ENCODE data around the gene IKZF1. TPM values are rescaled to one million over a fixed set of nuclear protein-coding genes. Genes with fewer than 3 reads are reported as not detected.

The IKZF1 gene
- total RNA-seq, 1 experiment from 2014 or later, result 1.2 TPM

DNA sequence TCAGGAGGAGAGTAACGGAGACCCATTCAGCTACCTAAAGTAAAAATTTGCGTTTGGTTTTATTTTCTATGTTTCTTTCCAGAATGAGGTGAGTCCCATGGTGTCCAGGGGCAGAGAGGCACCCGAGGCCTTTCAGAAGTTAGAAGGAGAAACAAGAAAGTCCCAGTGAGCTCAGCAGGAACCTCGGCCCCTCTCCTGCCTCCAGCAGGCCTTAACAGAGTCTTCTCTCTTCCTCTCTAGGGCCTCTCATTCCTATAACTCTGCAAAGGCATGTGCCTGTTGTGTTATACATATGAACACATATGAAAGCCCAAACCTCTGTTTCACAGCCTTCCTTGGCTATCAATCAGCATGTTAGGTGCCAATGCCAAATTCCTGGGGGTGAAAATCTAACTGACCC is 20.8 kb upstream of the IKZF1 start:
- no peak for DNase-seq (ENCODE audit: low spot score)

DNA sequence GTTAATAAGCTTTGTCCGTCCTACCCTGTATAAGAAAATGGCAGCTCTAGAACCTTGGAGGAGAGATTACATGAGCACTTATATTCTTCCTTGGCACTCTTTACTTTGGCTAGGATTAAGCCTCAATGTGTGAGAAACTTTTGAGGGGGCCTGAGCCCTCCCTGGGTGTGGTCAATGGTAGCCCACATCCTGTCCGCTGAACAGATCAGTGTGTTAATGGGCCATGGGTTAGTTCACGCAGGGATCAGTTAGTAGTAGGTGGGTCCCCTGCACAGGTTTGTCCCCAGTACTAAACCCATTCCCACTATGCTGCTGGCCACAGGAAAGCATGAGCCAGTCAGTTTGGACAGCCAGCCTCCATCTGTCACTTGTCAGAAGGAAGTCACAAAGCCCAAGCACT is 20.2 kb upstream of the IKZF1 start:
- DNase-seq (ENCODE audit: low spot score), result no peak

DNA sequence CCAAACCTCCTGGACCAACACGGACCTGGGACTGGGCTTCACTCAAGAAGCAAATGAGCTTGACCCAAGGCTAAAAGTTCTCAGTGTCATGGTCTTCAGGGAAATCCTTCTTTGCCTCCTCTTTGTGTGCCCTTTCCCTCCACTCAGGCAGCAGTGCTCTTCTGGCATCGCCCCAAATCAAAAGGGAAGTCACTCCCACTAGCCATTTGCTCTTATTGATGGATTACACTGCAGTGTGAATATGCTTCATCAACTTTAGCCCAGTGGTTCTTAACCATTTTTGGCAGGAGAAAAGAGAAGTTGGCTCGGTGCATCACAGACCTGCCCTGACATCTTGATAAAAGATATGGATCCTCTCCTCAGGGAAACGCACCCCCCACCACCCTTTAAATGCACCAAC is 19.2 kb upstream of the IKZF1 start:
- DNase-seq (ENCODE audit: low spot score), result no peak

DNA sequence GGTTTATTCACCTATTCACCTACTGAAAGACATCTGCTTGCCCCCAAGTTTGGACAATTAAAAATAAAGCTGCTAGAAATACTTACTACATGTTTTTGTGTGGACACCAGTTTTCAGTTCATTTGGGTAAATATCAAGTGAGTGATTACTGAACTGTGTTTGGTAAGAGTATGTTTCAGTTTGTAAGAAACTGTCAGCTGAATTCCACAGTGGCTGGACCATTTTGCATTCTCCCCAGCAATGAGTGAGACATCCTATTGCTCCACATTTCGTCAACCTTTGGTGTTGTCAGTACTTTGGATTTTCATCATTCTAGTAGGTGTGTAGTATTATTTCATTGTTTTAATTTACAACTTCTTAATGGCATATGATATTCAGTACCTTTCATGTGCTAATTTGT is 17.4 kb upstream of the IKZF1 start:
- no peak for DNase-seq (ENCODE audit: low spot score)

DNA sequence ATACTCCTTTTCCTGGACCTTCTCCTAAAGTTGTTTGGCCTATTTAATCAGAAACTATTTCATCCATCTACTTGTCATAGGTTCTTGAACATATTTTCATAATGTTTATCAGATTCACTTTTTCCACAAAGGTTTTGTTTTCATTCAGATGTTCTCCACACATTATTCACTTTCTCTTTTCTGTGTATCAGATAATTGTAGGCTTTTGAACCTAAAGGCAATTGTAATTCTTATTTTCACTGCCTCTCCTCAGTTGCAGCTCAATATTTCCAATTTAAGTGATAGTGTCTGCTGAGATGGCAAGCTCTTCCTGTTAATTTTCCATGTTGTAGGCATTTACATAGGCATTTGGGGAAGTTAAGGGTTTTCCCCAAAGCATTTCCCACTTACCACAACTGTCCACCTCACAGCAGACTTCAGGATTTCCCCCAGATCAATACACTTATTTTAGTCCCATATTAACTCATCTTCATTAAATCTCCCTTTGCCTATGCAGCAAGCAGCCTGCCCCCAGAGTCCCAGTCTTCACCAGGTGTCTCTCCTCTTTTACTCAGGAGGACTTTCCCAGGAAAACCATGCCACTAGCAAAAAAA is 12.3 kb upstream of the IKZF1 start:
- no peak for DNase-seq (ENCODE audit: low spot score)

DNA sequence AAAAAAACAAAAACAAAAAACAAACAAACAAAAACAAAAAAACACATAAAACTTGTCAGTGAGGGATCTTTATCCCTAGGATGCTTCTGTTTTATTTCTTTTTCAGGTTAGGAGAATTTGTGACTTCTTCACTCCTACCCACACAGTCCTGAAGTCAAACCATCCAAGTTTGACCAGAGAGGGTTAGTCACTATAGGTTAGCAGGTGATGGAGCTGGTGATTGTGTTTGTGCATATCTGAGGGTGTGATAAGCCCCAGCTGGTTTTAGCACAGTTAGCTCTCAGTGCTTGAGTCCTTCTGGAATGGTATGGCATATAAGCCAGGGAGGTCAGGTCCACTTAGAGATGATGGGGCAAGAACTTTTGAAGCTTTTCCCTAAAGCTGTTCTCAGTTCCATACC is 11.8 kb upstream of the IKZF1 start:
- no peak for DNase-seq (ENCODE audit: low spot score)

DNA sequence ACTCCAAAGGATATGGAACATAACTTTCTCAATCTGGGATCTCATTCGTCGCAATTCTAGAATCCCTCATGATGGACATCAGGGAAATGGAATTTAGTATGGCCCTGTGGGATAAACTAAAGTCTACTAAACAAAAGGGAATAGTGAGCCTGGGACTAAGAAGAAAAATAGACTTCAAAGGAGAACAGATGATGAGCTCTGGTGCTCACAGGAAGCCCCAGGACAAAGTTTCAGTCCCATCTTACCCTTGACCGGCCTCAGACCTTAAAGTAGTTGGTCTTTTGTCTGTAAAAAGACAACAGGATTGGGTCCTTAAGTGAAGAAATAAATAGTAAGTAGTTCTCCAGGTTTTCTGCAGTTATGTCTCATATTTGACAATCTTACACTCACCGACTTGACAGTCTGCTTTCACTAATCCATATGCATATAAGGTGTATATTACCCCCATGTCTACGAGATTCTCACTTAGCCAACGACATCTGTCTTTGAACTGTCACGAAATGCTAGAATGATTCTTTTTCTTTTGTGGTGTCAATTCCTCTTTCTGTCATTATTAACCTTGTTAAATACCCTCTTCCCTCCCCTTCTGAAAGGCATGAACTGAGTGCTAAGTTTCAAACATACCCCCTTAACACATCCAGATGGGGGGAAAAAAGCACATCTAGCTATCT is 10.9 kb upstream of the IKZF1 start:
- no peak for DNase-seq (ENCODE audit: low spot score)

DNA sequence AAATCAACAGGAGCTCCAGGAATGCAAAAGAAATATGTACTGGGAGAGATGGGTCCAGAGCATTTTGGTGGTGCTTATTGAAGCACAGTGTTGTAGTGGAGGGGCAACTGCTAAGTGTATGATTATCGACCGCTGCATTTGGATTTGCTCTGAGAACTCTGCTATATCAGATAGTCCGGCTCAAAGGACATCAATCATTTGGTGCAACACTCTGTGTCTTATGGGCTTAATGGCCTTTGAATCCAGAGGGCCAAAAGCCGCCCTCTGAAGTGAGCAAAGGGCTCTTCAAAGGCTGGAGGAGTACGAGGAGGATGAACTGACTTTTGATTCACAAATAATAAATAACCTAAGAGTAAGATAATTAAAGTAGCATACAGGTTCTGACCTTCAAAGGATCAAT is 9.4 kb upstream of the IKZF1 start:
- DNase-seq (ENCODE audit: low spot score), result no peak

DNA sequence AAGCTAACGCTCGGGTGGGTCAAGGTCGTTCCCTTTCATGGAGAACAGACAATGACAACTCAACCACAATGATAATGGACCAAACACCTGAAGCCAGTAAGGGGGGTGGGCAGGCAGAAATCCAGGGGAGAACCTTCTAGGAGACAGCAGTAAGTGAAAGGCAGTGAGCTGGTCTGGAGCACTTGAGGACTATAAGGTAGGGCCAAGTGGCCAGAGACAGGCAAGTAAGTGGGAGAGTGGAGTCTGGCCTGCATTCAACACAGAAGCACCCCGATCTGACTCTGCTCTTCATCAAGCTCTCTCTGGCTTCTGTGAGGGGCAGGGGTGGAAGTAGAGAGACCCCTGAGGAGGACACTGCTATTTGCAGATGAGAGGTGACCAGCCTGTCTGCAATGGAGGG is 7.7 kb upstream of the IKZF1 start:
- no peak for DNase-seq (ENCODE audit: low spot score)

DNA sequence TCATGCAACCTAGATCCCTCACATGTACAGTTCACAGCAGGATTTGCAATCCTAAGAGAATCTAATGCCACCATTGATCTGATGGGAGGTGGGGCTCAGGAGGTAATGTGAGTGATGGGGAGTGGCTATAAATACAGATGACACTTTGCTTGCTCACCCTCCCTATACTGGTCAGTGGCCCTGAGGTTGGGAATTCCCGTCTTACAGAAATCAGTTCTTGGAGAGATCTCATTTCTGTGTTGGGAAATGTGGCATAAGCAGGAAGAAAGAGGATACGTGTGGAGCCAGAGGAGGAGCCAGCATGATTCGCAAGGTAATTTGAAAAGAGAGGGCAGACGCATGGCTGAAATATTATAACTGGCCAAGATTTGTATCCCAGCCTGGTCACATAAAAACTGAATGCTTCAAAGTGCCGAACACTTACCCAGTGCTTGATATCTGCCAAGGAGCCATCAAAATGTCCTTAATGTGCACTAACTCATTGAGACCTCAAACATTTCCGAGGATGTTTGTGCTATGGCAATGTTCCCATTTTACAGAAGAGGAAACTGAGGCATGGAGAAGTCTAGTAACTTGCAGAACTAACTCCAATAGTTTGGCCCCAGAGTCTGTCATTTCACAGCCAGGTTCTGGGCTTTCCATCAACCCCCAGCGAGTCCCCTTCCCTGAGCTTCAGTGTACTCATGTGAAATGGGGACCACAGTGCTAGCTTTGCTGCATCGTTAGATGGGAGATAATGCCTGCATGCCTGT is 5.5 kb upstream of the IKZF1 start:
- DNase-seq (ENCODE audit: low spot score), result no peak

DNA sequence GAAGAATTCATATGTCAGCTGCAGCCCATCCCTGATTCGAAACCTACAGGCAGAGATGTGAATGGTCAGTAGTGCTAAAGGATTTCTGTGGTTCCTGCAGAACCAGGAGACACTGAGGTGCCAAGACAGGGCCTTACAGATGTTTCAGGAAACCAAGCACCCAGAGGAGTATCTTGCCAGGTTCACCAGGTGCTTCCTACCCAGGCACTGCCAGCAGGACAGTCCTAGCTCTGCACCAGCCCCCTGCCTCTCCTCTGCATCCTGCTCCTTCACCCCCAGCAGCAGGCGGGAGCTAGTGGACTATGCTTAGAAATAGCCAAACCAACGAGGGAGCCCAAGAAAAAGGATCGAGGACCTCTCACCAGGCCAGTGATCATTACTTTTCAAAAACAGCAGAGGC is 4.2 kb upstream of the IKZF1 start:
- no peak for DNase-seq (ENCODE audit: low spot score)

DNA sequence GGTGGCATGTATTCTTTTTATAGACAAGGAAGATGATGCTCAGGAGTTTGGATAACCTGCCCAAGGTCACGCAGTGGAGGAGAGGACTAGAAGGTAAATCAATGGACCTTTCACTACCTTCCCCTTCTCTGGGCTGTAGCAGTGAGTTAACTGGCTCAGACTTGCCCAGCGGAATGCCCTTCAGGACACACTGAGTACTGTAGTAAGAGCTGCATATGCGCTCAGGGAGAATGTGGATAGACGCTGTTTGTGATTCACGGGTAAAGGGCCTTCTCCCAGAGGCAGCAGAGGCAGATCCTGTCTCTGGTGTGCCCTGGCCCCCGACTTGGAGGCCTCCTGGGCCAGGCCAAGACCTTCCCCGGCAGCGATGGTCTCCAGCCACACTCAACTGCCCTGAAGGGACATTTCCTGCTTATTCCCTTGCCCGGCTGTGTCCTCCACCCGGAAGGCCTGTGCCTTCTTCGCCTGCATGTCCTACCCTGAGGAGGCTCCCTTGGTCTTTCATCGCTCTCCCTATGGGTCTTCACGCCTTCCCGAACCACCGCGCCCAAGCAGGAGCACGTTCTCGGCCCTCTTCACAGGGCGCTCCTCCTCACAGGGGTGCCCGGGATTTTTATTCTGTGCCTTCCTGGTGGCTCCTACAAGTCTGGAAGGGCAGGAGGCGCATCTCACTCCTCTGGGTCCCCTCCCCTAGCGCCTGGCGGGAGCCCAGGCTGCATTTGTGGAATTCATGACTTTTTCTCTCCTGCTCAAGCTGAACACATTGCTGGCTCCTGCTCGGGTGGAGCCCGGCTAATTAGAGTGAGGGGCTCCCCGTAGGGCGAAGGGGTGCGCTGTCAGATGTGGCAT is 1.8 kb upstream of the IKZF1 start:
- no peak for DNase-seq (ENCODE audit: low spot score)

DNA sequence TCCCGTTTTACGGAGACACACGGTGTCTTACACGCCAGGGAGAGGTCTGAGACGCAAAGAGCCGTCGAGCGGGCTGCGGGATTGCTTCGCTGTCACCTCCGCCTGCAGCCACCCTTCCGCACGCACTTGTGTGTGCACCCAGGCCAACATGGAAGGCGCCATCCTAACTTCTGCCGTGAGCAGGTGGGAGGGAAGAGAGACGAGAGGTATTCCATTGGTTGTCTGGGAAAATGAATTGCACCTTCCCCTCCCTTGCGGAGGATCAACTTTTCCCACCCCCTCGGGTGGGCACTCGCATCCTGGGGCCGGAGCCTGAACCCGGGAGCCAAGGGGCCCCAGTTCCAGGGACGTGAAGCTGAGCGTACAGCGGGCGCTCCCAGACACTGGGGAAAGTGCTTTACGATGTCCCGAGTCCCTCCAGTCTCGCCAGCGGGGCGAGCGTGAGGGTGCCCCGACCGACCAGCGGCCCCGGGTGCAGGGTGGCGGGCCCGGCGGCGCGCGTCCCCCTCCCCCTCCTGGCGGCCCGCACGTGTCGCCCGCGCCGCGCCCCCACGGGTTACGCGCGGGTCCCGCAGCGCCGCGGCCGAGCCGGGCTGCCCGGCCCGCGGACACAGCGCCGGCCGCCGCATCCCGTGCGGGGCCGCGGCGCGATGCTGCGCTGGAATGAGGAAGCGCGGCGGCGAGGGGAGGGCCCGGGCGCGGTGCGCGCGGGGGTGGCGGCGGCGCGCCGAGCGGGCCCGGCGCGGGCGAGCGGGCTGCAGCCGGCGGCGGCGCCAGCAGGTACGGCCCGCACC is 984 bp upstream of the IKZF1 start:
- DNase-seq (ENCODE audit: low spot score), result no peak

DNA sequence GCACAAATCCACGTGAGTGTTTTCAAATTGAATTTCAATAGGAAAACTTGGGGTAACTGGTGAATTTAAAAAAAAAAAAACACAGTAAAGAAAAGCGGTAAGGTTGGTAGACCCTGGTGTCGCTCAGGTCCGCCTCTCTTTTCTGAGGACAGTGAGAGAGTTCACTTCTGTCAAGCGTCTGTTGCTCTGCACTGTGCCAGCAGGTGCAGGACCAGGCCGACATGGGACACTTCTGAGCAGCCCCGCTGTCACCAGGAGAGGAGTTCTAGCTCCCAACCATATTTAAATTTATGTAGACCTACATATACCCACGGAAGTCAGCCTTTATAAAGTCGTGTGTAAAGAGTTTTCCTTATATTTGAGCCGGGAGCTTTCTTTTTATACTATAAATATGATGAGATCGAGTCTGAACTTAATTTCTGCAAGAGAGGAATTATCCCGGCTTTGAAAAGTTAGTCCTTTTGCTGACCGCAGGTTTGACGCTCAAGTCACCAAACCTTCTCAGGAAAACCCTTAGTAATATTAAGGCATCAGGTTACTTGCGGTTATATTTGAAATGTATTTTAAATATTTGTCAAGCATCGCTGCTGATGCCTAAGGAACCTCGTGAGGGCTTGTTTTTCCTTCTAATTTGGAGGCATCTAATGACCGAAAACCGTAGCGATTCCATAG is 531 bp downstream of the IKZF1 start:
- DNase-seq (ENCODE audit: low spot score), result no peak

DNA sequence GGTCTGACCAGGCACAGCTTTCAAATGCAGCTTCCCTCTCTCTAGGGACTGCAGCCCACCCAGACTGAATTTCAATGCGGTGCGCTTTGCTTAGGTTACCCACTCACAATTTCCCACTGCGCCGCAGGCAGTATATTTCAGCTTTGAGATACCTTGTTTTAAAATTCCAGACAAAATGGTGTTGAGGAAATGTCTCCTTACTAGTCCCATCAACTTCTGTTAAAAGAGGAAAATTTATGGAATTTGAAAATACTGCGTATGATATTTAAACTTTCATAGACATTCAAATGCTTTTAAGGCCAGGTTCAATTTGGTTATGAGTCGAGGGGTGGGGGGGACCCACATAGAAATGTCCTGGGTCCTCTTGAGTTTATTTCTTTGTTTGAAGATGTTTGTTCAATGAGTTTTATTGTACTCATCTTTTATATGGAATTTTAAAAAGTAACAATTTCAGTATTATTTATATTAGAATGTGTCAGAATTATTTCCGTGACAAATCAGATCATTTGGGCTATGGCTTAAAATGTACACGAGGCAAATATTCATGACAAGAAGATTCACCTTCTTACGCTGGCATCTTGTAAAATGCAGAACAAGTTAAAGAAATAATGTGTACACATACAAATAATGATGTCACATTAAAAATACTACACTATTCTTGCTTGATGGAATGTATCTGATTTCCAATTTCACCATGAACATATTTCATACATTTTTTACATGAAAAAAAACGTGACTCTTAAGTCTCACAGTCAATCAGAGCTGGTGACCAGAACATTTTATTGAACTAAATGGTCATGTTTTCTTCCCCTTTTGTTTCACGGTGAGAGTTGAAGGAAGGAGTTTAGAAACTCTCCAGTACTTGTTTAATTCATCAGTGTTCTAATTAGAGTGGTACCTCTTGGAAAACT is 1.3 kb downstream of the IKZF1 start:
- no peak for DNase-seq (ENCODE audit: low spot score)

DNA sequence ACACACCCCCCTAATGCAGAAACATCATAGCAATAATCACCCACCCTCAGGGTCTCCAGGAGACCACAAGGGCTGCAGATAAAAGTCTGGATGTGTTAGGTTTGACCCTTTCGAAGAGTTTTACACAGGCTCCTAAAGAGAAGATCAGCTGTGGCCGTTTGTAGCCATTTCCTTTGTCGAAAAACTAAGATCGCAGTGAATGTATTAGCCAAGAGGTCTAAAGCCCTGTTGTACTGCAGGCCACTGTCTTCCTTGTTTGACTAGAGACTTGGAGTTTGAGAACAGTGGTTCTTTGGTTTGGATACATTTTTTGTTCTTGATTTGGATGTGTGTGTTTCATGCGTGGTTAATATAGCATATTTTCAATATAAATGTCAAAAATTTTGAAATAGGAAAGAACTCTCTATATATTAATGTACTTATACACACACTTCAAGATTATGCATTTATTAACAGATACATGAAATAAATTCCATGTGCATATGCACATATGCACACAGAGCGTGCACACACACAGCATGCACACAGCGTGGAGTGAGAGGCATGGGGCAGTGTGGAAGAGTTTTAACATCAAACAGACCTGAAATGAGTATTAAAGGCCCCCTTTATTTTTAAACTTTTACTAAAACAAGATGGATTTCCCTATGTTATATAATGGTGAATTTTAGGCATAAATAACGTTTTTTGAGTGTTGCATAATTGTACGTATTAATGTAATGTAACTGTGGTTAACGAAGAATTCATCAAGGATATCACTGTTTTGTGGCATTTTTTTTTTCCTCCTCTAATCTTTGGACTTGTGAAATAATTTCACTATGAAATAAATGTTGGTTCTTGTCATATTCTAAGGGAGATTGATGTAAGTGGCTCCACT is 2.2 kb downstream of the IKZF1 start:
- no peak for DNase-seq (ENCODE audit: low spot score)

DNA sequence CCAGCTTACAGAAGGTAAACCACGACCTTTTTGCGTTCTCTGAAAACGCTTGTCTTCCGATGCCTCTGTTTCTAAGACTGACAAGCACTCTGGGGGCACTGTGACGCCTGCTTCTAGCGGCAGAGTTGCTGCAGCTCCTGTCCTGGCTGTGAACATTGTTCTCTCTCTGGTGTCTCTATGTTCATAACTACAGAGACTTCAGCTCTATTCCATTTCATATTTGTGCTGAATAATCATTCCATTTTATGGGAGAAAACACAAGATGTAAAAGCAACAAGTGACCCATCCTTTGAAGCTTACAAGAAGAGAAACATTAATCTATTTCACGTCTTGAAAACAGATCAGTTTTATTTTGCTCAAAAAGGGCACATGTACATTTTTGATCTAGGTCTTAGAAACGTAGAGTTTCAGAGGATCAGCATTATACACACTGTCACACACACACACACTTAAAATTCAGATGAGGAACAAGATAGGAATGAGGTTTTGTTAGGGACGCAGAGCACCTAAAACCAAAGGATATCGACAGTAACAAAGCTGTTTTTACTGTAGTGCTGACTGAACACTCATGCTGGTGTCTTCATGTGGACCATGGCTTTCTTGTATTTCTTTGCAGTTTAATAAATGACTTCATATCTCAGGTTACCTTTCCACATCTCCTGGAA is 3.0 kb downstream of the IKZF1 start:
- no peak for DNase-seq (ENCODE audit: low spot score)

DNA sequence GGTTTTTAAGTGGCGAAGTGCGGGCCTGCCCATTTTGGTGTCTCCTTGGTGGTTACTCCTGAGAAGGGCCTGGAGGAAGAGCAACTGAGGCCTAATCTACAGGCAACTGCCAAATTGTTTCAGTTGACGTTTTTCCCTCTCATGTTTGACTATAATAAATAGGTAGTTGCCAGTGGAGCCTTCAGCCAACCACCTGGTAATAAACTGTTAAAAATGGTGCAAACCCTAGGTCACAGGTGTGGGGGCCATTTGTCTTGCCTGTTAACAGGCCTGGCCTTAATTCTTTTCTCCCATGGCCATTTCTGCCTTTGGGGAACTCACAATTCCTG is 3.7 kb downstream of the IKZF1 start:
- DNase-seq (ENCODE audit: low spot score), result no peak
